ENCODE results near the gene CCNY.

CCNY gene

DNA sequence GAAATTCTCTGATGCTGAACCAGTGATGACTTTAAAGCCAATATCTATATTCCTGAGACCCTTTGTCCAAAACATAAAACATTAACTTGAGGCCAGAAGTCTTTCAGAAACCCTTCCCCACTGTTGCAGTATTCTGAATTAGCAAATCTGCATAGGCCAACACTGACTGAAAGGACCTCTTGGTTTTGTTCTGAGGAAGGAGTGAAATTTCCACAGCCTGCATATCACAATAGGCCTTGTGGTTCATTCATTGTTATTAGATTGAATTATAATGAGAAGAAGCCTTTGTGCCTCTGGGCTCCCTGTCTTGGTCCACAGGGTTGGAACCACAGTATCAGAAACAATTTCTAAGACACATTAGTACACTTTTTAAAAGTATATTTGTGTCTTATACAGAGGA lies 90.3 kb downstream of the CCNY start:
- no peak for DNase-seq (ENCODE audit: low read depth in 2 of 2)

- DNase-seq (ENCODE audit: low read depth in 2 of 2): no peak
Measured at GRCh38 chr10:35427543-35427942, 91.2 kb downstream of the CCNY start.

DNA sequence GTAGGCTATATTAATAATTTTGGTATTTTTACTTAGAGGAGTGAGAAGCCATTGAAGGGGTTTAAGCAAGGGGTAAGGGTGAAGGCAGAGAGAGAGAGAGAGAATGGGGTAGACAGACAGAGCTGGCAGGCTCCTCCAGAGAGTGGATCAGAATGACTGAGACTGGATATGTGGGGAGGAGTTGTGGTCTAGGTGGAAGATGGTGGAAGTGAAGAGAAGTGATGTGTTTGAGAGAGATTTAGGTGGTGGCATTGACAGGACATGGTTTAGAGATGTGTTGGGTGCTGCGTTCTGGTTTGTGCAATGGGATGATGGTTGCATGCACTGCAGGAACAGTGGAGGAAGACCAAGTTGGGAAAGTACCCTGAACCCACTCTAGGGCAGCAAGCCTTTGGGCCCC lies 92.2 kb downstream of the CCNY start:
- DNase-seq (ENCODE audit: low read depth in 2 of 2): no peak

- no peak for DNase-seq (ENCODE audit: low read depth in 2 of 2)
Measured at GRCh38 chr10:35432781-35433338, 96.6 kb downstream of the CCNY start.

DNA sequence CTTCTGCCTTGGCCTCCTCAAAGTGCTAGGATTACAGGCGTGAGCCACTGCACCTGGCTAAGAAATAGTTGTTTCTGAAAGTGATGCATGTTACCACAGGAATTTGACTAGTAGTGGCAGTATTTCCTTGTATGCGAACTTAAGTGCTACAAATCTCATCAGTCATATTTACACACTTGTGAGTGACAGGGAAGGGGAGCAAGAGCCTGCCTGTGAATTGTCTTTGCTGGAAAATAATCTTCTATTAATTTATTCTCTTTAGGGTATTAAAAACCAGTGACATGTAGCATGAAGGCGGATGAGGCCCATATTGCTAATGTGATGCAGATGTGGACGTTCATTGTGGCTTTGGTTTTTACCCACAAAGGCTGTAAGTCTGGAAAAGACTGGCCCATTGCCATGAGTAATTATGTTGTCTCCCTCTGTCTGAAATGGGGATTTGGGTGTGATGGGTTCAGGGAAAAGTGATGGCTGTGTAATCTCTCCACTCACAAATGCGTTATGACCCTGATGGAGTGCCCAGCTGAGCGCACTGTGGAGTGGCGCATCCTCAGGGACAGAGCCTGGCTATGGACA lies 97.6 kb downstream of the CCNY start:
- DNase-seq (ENCODE audit: low read depth in 2 of 2): no peak

GRCh38 chr10:35434533-35434932 lies 98.2 kb downstream of the CCNY start:
- DNase-seq (ENCODE audit: low read depth in 2 of 2): no peak

GRCh38 chr10:35435824-35436223 lies 99.5 kb downstream of the CCNY start:
- DNase-seq (ENCODE audit: low read depth in 2 of 2): no peak

- no peak for DNase-seq (ENCODE audit: low read depth in 2 of 2)
Measured at GRCh38 chr10:35437829-35438228, 101.5 kb downstream of the CCNY start.

DNA sequence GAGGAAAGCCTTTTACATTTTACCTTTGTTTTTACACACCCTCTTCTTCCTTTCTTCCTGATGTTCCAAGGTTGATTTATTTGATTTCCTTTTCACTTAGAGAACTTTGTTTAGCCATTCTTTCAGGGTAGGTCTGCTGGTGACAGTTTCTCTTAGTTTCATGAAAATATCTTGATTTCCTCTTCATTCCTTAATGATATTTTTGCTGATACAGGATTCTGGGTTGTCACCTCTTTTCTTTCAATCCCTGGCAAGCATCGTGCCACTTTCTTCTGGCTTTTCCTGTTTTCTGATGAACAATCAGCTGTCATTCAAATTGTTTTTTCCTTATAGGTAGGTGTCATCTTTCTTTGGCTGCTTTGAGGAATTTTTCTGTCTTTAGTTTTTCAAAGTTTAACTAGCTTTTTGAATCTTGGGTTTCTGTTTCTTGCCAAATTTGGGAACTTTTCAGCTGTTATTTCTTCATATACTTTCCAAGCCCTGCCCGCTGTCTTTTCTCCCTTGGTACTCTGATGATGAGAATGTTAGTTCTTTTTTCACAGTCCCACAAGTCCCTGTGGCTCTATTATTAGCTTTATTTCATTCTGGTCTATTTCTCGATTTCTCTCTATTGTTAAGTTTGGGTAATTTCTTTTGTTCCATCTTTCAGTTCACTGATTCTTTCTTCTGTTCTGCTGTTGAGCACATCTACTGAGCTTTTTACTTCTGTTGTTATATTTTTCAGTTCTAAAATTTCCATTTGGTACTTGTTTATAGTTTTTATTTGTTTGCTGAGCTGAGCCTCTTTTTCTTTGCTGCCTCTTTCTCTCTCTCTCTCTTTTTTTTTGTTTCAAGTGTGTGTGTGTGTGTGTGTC lies 102.6 kb downstream of the CCNY start:
- no peak for DNase-seq (ENCODE audit: low read depth in 2 of 2)

DNA sequence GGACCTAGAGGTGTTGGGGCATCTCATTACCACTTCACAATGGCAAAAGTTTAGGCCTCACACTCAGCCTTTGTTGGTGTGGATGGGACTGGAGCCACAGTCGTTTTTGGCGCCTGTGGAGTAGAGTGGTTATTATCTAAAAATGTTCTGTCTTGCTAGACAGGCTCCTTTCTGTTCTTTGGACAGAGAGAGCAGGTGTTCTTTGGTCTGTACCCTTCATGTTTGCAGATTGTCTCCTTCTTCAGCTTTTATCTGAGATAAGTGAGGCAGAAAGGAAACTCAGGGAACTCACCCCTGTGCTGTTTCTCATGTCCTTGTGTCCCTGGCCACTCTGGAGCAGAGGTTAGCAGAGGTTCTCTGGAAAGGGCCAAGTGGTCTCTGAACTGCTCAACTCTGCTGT lies 103.7 kb downstream of the CCNY start:
- DNase-seq (ENCODE audit: low read depth in 2 of 2): no peak

- DNase-seq (ENCODE audit: low read depth in 2 of 2): no peak
Measured at GRCh38 chr10:35442028-35442427, 105.7 kb downstream of the CCNY start.

- peak in 1 of 2 donors; percentile 18 for DNase-seq (ENCODE audit: low read depth in 2 of 2)
Measured at GRCh38 chr10:35442592-35442991, 106.3 kb downstream of the CCNY start.

- DNase-seq (ENCODE audit: low read depth in 2 of 2): no peak
Measured at GRCh38 chr10:35443858-35444257, 107.5 kb downstream of the CCNY start.

- DNase-seq (ENCODE audit: low read depth in 2 of 2): no peak
Measured at GRCh38 chr10:35445150-35445884, 109.0 kb downstream of the CCNY start.

DNA sequence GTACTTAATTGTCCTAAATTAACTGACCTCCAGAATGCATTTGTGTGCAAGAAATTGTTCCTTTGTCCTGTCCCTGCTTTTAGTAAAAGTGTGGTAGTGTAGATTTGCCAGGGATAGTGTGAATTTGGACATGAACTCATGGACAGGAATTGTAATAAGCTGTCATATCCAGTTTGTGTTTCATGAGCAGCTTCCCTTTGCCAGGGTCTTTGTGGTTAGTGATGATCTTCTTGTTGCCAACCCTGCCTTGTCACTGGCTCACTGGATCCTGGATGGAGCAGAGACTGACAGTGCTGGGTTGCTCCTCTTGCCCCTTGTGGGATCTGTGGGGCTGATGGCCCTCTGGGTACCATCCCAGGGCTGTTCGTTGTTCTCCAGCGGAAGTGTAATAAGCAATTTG lies 110.1 kb downstream of the CCNY start:
- no peak for DNase-seq (ENCODE audit: low read depth in 2 of 2)

DNA sequence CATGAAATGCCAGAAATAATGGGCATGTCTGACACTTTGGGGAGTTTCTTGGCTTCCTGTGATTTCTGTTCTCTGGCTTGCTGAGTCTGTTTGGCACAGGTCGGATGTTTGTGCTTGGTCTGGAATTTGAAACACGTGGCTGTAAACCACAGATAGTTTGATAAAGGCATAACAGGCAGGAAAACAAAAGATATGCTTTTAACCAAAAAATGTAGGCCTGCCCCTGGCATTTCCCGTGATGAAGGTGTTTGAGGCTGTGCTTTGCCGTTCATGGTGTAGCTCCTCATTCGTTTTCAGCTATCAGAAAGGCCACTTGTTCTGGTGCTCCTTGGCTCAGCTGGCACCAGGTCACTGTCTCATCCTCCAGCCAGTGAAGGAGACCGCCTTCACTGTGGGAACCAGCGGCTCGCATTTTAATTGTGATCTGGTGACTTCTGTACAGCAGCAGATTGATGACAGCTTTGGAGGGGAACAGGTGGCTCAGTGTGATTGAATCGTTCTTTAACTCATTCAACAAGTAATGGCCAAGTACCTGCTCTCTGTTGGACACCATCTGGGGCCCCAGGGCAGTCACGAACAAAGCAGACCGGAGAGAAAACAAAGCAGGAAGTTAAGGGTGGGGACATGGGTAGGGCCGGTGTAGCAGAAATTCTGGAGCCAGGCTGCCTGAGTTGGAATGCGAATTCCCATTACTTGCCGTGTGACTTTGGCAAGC lies 111.5 kb downstream of the CCNY start:
- no peak for DNase-seq (ENCODE audit: low read depth in 2 of 2)

DNA sequence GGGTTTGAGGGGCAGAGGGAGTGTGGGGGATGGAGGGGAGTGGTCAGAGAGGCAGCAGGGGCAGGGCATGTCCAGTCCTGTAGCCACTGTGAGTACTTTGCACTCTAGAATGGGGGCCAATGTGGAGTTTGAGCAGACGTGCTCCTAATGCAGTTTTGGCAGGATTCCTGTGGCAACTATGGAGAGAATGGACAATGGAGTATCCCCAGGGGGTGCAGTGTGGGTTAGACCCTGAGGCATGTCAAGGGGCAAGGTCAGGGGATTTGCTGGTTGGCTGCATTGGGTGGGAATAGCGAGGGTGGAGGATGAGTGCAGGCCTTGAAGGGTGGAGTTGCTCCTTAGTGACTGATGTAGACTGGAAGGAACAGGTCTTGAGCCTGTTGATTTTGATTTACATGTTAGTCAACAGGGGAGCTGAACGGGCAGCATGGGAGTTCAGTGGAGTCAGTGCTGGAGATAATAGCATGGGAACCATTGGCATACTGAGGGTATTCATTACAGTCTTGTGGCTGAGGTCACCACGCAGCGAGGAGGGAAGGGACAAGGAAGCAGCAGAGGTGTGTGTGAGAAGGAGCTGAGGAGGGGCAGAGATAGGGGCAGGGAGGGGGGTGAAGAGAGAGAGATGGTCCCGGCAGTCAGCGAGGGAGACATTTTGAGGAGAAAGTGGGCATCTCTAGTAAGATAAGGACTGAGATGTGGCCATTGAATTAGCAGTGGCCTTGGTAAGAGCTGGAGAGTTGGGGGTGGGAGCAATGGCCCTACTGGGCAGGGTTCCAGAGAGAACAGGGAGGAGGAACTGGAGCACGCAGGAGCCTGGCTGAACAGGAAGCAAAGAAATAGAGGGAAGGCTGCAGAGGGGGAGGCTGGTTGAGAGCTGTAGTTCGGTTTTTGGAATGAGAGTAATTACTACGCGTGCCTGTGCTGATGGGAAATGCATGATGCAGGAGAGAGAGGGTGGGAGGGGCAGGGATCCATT lies 112.7 kb downstream of the CCNY start:
- no peak for DNase-seq (ENCODE audit: low read depth in 2 of 2)

- DNase-seq (ENCODE audit: low read depth in 2 of 2): no peak
Measured at GRCh38 chr10:35449944-35450343, 113.6 kb downstream of the CCNY start.

- no peak for DNase-seq (ENCODE audit: low read depth in 2 of 2)
Measured at GRCh38 chr10:35451151-35452016, 115.1 kb downstream of the CCNY start.

DNA sequence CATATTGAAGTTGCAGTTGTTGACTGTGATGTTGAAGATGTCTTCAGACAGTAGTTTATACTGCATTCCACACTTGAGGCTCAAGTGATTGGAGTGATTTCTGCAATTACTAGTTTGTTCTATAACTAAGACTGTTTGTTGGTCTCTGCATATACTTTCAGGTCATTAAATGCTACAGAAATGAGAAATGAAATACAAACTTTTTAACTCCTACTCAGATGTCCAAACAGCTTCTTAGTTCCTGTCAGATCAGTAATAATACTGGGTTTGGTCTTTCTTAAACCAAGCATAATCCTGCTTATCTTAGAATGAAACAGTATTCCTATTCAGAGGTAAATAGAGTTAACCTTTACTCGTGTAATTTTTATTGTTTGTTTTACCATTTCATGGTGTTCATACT lies 115.9 kb downstream of the CCNY start:
- DNase-seq (ENCODE audit: low read depth in 2 of 2): no peak

All from stimulated activated CD4-positive, alpha-beta T cell treated with anti-CD3 and anti-CD28 coated beads, Interleukin-4, amount 100 ng/mL, for 48 hours (primary cell).